CD4-positive, alpha-beta T cell treated with Interleukin-21 for 1 hour (primary cell): Measurements from ENCODE around the gene APLF.

Experiments used
- DNase-seq: peaks from one replicate; pipeline ENCODE4 v3.0.0-alpha.2; 2020

APLF gene

DNA sequence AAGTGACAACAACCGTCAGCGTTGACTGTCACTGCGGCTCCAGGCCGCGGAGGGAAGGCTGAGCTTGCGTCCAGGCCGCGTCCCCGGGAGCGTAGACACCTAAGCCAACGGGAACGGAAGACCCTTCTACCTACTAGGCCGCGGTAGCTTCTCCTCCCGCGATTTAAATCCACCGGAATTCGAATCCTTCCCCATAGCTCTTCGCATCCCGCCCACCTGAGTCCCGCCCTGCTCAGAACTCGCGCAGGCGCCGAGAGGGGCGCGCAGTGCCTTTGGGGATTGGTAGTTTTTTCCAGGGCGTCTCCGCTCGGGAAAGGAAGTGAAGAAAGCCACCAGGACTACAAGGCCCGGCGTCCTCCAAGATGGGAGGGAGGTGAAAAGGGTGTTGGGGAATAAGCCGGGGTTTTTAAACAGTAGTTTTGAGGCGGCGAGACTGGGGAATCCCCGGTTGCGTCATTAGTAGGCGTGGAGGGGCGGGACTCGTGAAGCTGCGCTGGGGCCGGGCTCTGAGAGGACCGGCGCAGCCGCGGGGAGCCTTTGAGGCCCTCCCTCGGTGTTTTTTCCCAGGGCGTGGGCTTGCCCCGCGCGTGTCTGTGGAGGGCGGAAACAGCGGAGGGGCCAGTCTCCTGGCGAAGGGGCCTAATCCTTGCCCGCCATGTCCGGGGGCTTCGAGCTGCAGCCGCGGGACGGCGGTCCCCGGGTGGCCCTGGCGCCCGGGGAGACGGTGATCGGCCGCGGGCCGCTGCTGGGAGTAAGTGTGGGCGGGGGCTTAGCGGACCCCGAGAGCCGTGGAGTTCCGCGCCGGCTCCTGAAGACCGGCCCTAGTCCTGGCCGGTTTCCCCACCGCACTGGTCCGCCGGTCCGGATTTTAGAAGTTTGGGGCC, at the start of gene APLF, which contains the start of gene FBXO48:
Gene APLF (plus strand): TSS at position 509 of the 884 bp plus-strand sequence. CDS start 147 bp downstream, at position 656.
Gene FBXO48 (minus strand): TSS at position 218 of the 884 bp plus-strand sequence. CDS start 2,149 bp downstream, outside the sequence.
- DNase-seq, result peak; percentile 99

- DNase-seq, result no peak
Observed at GRCh38 chr2:68417926-68418325, 49.5 kb upstream of the APLF start.

GRCh38 chr2:68418419-68418818, 49.0 kb upstream of the APLF start:
- no peak for DNase-seq

GRCh38 chr2:68418855-68419254, 48.5 kb upstream of the APLF start:
- DNase-seq, result no peak

DNA sequence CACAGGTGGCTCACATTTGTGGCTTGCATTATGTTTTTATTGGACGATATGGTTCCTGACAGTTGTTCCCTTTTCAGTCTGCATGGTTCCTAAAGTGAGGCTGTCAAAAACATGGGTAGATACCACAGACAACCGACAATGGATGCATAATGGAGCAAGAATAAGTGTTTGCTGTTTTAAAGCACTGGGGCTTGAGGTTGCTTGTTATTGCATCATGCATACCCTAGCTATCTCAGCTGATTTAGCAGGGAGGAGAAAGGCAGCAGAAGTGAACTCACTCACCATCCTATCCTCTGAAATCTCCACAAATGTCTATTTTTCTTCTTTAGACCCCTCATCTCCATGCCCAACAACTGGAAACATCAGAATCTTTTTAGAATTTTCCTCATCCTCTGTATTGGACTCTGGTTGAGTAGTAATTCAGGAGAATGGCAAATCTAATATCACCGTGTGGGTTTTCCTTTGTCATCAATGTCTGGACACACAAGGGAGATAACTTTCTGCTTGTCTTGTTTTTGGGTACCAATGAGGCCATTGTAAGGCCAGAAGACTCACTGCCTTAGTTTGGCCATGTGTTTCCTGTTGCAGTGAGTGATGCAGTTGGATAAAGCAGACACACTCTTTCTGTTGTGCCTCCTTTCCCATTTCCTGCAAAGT, 47.0 kb upstream of the APLF start:
- DNase-seq, result no peak

DNA sequence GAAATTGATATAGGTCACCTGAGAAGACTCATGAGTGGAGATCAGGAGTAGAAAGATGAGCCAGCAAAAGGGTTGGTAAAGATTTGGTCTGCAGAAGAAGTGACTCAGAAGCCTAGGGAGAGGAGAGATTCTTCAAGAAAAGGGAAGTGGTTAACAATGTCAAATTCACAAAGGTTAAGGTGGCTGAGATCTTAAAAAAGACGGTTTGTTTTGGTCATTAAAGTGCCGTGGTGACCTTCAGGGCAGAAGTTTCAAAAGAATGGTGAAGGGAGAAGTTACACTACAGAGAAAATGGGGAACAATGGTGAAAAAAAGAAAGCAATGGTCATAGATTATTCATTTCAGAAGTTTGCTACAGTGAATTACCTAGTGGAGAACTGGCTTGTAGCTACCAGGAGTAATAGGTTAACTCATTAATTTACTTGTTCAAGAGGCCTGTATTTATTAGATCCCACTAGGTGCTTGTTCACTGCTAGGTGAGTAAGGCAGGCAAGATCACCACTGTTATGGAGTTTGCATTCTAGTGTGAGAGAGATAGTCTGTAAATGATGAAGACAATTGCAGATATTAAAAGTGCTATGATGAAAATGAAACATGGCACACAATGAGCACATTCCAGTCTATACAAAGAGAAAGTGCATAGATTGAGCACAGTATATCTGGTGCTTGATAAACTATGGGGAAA, 43.3 kb upstream of the APLF start:
- DNase-seq, result peak; percentile 44

GRCh38 chr2:68425503-68425902, 41.9 kb upstream of the APLF start:
- DNase-seq, result no peak

- no peak for DNase-seq
Observed at GRCh38 chr2:68426446-68426845, 40.9 kb upstream of the APLF start.

GRCh38 chr2:68426848-68427579, 40.4 kb upstream of the APLF start:
- DNase-seq, result peak; percentile 73

- no peak for DNase-seq
Observed at GRCh38 chr2:68428126-68428525, 39.3 kb upstream of the APLF start.

- DNase-seq, result no peak
Observed at GRCh38 chr2:68428746-68429145, 38.6 kb upstream of the APLF start.

GRCh38 chr2:68429311-68429826, 38.0 kb upstream of the APLF start:
- DNase-seq, result no peak

DNA sequence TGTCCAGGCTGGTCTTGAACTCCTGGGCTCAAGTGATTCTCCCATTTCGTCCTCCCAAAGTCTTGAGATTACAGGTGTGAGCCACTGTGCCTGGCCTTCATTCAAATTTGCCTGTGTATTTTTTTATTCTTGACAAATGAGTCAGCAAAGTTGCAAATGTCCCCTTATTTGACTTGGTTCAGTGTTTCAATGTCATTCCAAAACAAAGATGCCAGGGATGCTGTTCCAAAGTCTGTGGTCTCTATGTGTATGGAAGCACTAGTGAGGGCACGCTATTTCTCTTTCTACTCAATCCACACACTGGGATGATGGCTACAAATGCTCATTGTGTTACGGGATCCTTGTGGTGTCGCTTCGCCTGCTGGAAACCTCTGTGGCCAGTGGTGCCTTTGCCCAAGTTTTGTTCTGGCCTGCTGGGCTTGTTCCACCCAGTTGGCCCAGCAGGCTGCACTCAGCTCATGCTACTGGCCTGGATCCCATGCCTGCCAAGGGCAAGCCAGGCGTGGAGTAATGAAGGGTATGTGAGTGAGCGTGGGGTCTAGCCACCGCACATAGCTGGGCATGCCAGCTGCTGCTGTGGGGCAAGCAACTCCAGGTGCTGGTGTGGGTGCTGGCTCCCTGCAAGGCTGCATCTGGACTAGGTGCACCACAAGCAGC, 35.9 kb upstream of the APLF start:
- no peak for DNase-seq

DNA sequence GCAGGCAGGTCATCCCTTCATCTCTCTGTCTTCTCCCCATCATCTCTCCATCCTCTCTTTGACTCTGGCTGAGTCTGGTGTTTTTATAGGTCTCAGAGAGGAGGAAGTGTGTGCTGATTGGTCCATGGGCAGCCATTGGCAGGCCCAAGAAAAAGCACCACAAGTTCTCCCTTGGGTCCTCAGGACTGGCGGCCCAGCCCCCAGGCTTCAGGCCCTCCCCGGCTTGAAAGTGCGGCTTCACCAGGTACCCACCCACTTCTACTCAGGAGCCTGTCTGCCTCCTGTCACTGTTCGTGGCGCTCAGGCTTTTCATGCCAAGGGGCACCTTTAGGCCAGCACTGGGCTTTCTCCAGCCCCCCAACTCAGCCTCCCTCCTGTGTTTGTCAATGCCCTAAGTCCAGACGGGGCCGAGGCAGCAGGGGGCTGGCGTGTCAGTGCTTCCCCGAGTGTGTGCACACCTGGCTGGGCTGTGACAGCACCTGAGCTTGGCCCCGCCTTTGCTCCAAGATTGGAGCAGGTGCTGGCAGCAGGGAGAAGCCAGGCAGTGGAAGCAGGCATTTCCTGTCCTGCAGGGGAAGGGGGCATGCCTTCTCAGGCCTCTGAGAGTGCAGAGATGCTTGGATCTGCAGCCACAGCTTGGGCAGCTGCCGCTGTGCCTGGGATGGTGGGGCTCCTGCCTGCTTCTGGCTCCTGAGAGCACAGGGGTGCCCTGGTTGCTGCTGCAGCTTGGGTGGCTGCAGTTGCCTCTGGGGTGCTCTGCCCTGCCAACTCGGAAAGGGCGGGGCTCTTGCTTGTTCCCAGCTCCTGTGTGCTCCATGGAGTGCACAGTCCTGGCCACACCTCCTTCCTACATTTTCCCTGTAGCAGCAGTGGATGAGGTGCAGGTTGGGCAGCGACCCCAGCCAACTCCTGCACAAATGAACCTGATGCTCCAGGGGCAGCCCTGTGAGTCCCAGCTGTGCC, 34.4 kb upstream of the APLF start:
- no peak for DNase-seq

DNA sequence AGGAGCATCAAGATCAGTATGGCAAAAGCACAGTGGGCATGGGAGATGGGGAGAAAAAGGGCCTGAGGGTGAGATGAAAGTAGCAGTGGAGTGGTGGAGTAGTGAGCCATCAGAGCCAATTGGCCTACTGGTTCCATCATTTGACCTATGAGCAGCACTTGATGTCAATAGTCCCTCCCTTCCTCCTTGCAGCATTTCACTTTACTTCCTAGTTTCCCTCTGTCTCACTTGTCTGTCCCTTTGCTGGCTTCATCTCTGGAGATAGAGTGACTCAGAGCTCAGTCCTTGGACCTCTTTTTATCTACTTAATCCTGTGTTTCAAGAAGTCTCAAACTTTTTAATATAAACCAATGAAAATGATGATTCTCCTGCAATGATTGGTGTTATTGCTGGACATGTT, 32.4 kb upstream of the APLF start:
- DNase-seq, result no peak

GRCh38 chr2:68435615-68436014, 31.8 kb upstream of the APLF start:
- no peak for DNase-seq

GRCh38 chr2:68436270-68436669, 31.1 kb upstream of the APLF start:
- DNase-seq, result no peak

DNA sequence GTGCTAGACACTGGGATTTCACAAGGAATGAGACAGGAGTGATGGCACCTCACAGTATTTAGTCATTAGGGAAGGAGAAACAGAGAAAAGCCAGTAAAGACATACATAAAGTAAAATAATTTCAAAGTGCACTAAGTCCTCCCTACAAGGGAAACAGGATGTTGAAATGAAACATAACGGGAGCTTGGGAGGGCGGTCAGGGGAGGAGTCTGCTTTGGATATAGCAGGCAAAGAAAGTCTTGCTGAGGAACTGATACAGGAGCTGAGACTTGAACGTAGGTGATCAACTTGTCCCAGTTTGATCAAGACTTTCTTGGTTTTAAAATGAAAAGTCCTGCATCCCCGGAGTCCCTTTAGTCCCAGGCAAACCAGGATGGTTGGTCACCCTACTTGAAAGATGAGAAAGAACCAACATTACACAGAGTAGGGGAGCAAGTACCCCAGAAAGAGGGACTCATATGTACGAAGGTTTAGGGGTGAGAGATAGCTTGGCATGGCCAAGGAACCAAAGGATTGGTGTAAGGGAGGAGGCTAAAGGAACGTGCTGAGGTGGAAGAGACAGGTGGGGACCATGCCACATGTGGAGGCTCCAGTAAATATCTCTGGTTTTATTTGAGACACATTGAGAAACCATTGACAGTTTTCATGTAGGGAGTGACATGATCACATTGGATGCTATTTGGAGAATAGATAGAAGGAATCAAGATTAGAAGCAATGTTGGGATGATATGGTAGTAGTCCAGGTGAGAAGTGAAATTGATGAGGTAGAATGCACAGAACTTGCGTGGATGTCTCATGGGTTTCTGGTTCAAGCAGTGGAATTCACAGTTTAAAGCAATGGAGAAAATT, 28.7 kb upstream of the APLF start:
- DNase-seq, result no peak

- DNase-seq, result peak; percentile 92
Observed at GRCh38 chr2:68441179-68441993, 26.0 kb upstream of the APLF start.
